ENCODE data around the gene COQ8B.
A peak's percentile ranks its signal among the peaks of the same experiment; 100 is the strongest.

Gene COQ8B

GRCh38 chr19:40691421-40692211, 25.1 kb downstream of the COQ8B start:
- Histone ChIP-seq H3K36me3 (ENCODE audit: control insufficient read depth, insufficient read depth, low read length) (peaks cover 10% of the 10 kb centered on the region), H3K4me3 (ENCODE audit: low read length) (peak overlapping the region; percentile 68), H3K27ac (ENCODE audit: low read depth, low read length) (peak overlapping the region; percentile 82), H3K27me3 (ENCODE audit: control insufficient read depth, insufficient read depth, low read length) (no peaks in the 10 kb centered on the region), H3K9ac (ENCODE audit: low read length) (peak overlapping the region; percentile 5), H3K4me1 (ENCODE audit: control insufficient read depth, insufficient read depth, low read length) (peaks cover 17% of the 10 kb centered on the region)

DNA sequence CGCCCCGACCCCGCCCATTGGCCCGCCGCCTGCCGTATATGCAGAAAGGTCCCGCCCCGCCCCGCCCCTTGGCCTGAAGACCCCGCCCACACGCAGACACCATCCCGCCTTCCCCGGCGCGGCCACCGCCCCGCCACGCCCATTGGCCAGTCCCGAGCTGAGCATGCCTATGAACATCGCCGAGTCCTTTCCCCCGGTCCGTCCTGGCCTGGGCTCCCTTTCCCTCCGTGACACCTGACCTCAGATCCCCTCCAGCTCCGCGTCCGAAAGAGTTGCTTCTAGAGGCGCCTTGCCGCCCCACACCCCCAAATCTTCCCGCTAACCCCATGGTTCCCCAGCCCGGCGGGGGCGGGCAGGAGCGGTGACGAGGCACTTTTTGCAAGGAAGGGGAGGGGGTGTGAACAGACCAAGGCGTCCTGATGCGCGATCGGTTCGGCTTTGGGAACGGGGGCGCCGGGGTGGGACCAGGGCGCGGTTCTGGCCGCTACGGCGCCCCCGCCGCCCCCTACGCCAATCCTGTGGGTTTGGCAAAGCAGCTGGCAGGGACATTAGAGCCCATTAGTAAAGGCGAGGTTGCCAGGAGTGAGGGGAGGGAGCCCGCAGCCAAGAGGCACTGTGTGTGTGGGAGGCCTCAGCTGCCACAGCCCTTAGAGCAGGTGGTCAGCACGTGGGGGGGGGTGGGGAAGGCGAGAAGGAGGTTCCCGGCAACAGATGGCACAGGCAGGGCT, 25.8 kb downstream of the COQ8B start:
- Histone ChIP-seq H3K27me3 (ENCODE audit: control insufficient read depth, insufficient read depth, low read length) (no peaks in the 10 kb centered on the region), H3K9ac (ENCODE audit: low read length) (peak overlapping the region; percentile 5), H3K36me3 (ENCODE audit: control insufficient read depth, insufficient read depth, low read length) (peaks cover 10% of the 10 kb centered on the region), H3K27ac (ENCODE audit: low read depth, low read length) (peak overlapping the region; percentile 82), H3K4me1 (ENCODE audit: control insufficient read depth, insufficient read depth, low read length) (peaks cover 17% of the 10 kb centered on the region), H3K4me3 (ENCODE audit: low read length) (peak overlapping the region; percentile 68)

DNA sequence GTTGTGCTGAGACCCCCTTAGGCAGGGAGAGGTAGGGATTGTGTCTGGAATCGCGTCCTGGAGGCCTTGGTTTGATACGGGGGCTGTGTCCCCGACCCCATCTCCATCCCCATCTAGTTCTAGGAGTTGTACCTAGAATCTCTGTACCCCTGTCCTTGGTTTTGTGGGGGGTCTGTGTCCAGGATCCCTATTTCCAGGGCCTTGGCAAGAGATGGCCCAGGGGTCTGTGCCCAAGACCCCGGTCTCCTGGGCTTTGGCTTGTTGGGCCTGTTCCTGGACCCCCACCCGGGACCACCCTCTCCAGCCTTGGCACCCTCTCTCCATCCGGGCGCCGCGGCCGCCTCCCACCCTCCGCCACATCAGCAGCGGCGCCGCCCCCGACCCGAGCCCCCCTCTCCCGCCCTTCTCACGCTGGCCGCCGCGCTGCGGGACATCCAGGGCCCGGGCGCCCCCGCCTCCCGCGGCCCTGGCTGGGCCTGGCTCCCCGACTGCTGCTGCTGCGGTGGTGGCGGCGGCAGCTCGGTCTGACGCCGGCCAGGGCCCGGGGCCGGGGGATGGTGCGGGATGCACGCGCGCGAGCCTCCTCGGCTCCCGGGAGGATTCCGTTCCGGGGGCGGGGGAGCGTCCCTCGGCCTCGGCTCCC, 26.5 kb downstream of the COQ8B start, which contains the start of gene NUMBL:
TSS of gene NUMBL (minus strand) at position 602 of the 643 bp plus-strand sequence. CDS start at position 434, 168 bp downstream.
- peak within 1 kb of the TSS; percentile 82 for H3K27ac ChIP-seq (ENCODE audit: low read depth, low read length)
- H3K4me1 ChIP-seq (ENCODE audit: control insufficient read depth, insufficient read depth, low read length) = peaks cover 17% of the 10 kb centered on the region
- peak within 1 kb of the TSS; percentile 78 for H3K4me3 ChIP-seq (ENCODE audit: low read length)
- H3K27me3 ChIP-seq (ENCODE audit: control insufficient read depth, insufficient read depth, low read length) = no peaks in the 10 kb centered on the region
- H3K9ac ChIP-seq (ENCODE audit: low read length) = peak within 1 kb of the TSS; percentile 26
- peaks cover 12% of the 10 kb centered on the region for H3K36me3 ChIP-seq (ENCODE audit: control insufficient read depth, insufficient read depth, low read length)

DNA sequence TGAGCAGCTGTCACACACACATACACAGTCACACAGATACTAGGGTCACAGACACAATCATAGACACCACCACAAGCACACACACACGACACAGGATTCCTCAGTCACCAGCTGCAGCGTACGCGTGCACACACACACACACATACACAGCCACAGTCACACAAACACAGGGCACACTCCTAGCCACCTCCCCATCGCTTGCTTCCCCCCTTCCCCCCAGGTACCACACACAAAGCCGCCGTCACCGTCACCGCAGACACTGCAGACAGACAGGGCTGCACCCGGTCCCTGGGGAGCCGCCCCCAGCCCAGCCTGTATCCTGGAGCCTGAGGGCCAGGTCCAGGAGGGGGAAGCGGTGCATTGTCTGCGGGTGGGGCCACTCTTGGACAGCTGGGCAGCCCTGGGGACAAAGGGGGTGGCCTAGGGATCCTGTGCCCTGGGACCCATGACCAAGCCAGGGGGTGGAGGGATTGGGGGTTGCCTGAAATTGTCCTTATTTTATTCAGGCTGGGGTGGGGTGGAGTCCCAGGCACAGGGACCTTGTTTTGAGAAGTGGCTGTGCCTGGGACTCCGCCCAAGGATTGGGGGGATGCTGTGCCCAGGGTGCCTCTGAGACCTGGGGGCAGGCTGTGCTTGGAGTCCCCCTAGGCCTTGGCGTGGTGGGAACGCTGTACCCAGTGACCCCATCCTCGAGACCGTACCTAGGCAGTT, 27.2 kb downstream of the COQ8B start:
- peaks cover 17% of the 10 kb centered on the region for H3K4me1 ChIP-seq (ENCODE audit: control insufficient read depth, insufficient read depth, low read length)
- peak overlapping the region; percentile 26 for H3K9ac ChIP-seq (ENCODE audit: low read length)
- H3K36me3 ChIP-seq (ENCODE audit: control insufficient read depth, insufficient read depth, low read length) = peaks cover 10% of the 10 kb centered on the region
- H3K27me3 ChIP-seq (ENCODE audit: control insufficient read depth, insufficient read depth, low read length) = no peaks in the 10 kb centered on the region
- peak overlapping the region; percentile 78 for H3K4me3 ChIP-seq (ENCODE audit: low read length)
- peak overlapping the region; percentile 67 for H3K27ac ChIP-seq (ENCODE audit: low read depth, low read length)

DNA sequence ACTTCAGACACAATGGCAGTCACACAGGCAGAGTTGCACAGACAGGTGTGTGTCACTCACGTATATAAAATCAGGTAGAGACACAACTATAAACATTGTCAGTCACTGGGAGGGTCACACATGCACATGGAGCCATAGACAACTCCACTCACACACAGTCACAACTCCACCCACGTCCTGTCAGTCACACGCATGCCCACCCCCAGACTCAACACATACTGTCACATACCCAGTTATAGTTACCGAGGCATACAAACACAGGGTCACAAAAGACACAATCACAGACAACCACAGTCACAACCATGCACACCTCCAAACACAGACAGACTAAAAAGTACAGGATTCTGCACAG, 27.7 kb downstream of the COQ8B start:
- Histone ChIP-seq H3K4me1 (ENCODE audit: control insufficient read depth, insufficient read depth, low read length) (peaks cover 17% of the 10 kb centered on the region), H3K27ac (ENCODE audit: low read depth, low read length) (peak overlapping the region; percentile 67), H3K4me3 (ENCODE audit: low read length) (peak overlapping the region; percentile 78), H3K9ac (ENCODE audit: low read length) (no peak overlapping the region), H3K27me3 (ENCODE audit: control insufficient read depth, insufficient read depth, low read length) (no peaks in the 10 kb centered on the region), H3K36me3 (ENCODE audit: control insufficient read depth, insufficient read depth, low read length) (peaks cover 8% of the 10 kb centered on the region)

DNA sequence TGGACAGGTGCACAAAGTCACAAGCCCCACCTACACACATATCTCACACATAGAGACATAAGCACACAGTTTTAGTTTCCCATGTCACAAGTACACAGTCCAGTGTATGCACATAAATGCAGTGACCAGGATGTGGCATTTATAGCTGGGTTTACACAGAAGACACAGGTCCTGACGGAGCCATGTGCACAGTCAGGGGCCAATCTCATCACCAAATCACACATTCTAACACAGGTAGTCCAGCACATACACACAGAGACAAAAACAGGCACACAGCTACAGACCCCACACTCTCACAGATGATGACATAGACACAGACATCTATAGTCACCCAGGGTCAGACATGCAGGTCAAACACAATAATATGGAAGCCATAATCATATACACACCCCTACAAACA, 28.4 kb downstream of the COQ8B start:
- Histone ChIP-seq H3K36me3 (ENCODE audit: control insufficient read depth, insufficient read depth, low read length) (peaks cover 9% of the 10 kb centered on the region), H3K27ac (ENCODE audit: low read depth, low read length) (no peak overlapping the region), H3K27me3 (ENCODE audit: control insufficient read depth, insufficient read depth, low read length) (no peaks in the 10 kb centered on the region), H3K9ac (ENCODE audit: low read length) (no peak overlapping the region), H3K4me1 (ENCODE audit: control insufficient read depth, insufficient read depth, low read length) (peaks cover 17% of the 10 kb centered on the region), H3K4me3 (ENCODE audit: low read length) (peak overlapping the region; percentile 78)

GRCh38 chr19:40687525-40688016, 29.1 kb downstream of the COQ8B start:
- peaks cover 17% of the 10 kb centered on the region for H3K4me1 ChIP-seq (ENCODE audit: control insufficient read depth, insufficient read depth, low read length)
- peak overlapping the region; percentile 78 for H3K4me3 ChIP-seq (ENCODE audit: low read length)
- H3K9ac ChIP-seq (ENCODE audit: low read length) = no peak overlapping the region
- H3K27me3 ChIP-seq (ENCODE audit: control insufficient read depth, insufficient read depth, low read length) = no peaks in the 10 kb centered on the region
- H3K36me3 ChIP-seq (ENCODE audit: control insufficient read depth, insufficient read depth, low read length) = peaks cover 16% of the 10 kb centered on the region
- H3K27ac ChIP-seq (ENCODE audit: low read depth, low read length) = no peak overlapping the region

GRCh38 chr19:40686882-40687524, 29.7 kb downstream of the COQ8B start:
- Histone ChIP-seq H3K27ac (ENCODE audit: low read depth, low read length) (no peak overlapping the region), H3K4me1 (ENCODE audit: control insufficient read depth, insufficient read depth, low read length) (peaks cover 17% of the 10 kb centered on the region), H3K36me3 (ENCODE audit: control insufficient read depth, insufficient read depth, low read length) (peaks cover 17% of the 10 kb centered on the region), H3K27me3 (ENCODE audit: control insufficient read depth, insufficient read depth, low read length) (no peaks in the 10 kb centered on the region), H3K4me3 (ENCODE audit: low read length) (peak overlapping the region; percentile 78), H3K9ac (ENCODE audit: low read length) (no peak overlapping the region)

DNA sequence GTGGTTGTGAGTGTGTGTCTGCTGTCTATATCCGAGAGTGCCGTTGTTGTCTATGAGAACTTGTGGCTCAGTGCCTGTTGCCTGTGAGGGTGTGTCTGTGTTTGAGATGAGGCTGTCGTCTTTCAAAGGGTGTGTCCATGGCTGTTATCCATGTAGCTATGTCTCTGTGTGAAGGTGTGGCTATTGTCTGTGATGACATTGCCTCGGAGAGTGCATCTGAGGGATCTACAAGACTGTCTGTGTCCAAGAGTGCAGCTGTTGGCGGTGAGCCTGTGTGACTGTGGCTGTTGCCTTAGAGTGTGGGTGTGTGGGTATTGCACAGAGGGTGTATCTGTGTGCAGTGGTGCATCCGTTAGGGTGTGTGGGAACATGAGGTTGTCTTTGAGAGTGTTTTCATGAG, 31.1 kb downstream of the COQ8B start:
- Histone ChIP-seq H3K9ac (ENCODE audit: low read length) (no peak overlapping the region), H3K4me1 (ENCODE audit: control insufficient read depth, insufficient read depth, low read length) (peaks cover 11% of the 10 kb centered on the region), H3K36me3 (ENCODE audit: control insufficient read depth, insufficient read depth, low read length) (peaks cover 17% of the 10 kb centered on the region), H3K4me3 (ENCODE audit: low read length) (no peak overlapping the region), H3K27ac (ENCODE audit: low read depth, low read length) (no peak overlapping the region), H3K27me3 (ENCODE audit: control insufficient read depth, insufficient read depth, low read length) (no peaks in the 10 kb centered on the region)

DNA sequence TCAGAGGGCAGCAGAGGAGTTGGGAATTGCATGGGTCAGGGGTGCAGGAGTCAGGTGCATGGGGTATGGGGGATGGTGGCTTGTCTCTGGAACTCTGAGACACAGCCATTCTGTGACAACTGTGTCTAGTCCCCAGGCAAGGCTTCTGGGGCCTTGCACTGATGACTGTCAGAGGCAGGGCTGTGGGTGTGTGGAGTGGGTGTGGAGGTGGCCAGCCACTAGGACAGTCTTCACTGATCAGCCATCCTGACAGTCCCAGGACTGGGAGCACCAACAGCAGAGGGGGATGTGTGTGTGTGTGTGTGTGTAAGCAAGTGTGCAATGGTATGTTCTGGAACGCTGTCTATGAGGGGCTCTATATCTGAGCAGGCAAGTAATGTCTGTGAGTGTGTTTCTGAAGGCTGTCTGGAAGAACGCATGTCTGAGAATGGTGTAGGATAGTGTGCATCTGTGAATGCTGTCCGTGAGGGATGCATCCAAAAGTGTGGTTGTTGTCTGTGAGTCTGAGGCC, 31.6 kb downstream of the COQ8B start:
- Histone ChIP-seq H3K4me3 (ENCODE audit: low read length) (no peak overlapping the region), H3K27ac (ENCODE audit: low read depth, low read length) (no peak overlapping the region), H3K4me1 (ENCODE audit: control insufficient read depth, insufficient read depth, low read length) (peaks cover 11% of the 10 kb centered on the region), H3K9ac (ENCODE audit: low read length) (no peak overlapping the region), H3K27me3 (ENCODE audit: control insufficient read depth, insufficient read depth, low read length) (no peaks in the 10 kb centered on the region), H3K36me3 (ENCODE audit: control insufficient read depth, insufficient read depth, low read length) (peaks cover 17% of the 10 kb centered on the region)

DNA sequence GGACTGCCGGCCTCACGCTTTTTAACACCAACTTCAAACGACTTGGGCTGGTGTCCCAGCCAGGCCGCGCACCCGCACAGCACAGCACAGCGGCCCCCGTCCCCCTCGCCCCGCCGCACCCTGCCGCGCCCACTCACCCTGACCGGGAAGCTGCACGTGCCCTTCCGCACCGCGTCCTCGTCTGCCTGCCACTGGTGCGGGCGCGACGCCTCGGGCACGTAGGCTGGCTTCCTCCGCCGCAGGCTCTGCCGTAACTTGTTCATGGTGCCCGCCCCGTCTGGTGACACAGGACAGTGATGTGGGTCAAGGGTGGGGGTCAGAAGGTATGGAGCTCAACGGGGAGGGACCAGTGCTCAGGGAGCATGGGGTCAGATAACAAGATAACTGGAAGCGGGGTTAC, 32.4 kb downstream of the COQ8B start:
- H3K9ac ChIP-seq (ENCODE audit: low read length) = no peak overlapping the region
- no peak overlapping the region for H3K27ac ChIP-seq (ENCODE audit: low read depth, low read length)
- no peaks in the 10 kb centered on the region for H3K27me3 ChIP-seq (ENCODE audit: control insufficient read depth, insufficient read depth, low read length)
- H3K4me3 ChIP-seq (ENCODE audit: low read length) = no peak overlapping the region
- peaks cover 17% of the 10 kb centered on the region for H3K36me3 ChIP-seq (ENCODE audit: control insufficient read depth, insufficient read depth, low read length)
- peaks cover 9% of the 10 kb centered on the region for H3K4me1 ChIP-seq (ENCODE audit: control insufficient read depth, insufficient read depth, low read length)

Measured in rectal smooth muscle tissue (tissue), 1 donor.